ENCODE data around the gene CASZ1.

CASZ1 gene

DNA sequence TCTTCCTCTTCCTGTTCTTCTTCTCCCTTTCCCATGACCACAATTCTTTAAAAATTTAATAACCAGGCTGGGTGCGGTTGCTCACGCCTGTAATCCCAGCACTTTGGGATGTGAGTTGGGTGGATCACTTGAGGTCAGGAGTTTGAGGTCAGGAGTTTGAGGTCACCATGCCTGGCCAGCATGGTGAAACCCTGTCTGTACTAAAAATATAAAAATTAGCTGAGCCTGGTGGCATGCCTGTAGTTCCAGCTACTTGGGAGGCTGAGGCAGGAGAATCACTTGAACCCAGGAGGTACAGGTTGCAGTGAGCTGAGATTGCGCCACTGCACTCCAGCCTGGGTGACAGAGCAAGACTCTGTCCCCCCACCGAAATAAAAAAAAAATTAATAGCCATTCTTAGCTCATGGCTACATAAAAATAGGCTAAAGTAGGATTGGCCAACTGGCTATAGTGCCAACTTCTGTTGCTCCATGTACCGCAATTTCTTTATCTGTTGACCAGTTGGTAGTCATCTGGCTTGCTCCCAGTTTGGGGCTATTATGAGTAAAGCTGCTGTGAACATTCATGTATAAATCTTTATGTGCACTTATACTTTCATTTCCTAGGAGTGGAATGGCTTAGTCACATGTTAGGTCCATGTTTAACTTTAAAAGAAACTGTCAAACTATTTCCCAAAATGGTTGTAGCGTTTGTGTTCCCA is 185.4 kb downstream of the CASZ1 start:
- DNase-seq (ENCODE audit: low read depth in 2 of 2, low spot score in 1 of 2) = no peak

GRCh38 chr1:10608690-10609089 is 187.8 kb downstream of the CASZ1 start:
- DNase-seq (ENCODE audit: low read depth in 2 of 2, low spot score in 1 of 2) = no peak

- no peak for DNase-seq (ENCODE audit: low read depth in 2 of 2, low spot score in 1 of 2)
These were observed 189.2 kb downstream of the CASZ1 start for GRCh38 chr1:10607228-10607627.

- DNase-seq (ENCODE audit: low read depth in 2 of 2, low spot score in 1 of 2) = no peak
These were observed 190.4 kb downstream of the CASZ1 start for GRCh38 chr1:10606064-10606463.

GRCh38 chr1:10604966-10605365 is 191.5 kb downstream of the CASZ1 start:
- no peak for DNase-seq (ENCODE audit: low read depth in 2 of 2, low spot score in 1 of 2)

DNA sequence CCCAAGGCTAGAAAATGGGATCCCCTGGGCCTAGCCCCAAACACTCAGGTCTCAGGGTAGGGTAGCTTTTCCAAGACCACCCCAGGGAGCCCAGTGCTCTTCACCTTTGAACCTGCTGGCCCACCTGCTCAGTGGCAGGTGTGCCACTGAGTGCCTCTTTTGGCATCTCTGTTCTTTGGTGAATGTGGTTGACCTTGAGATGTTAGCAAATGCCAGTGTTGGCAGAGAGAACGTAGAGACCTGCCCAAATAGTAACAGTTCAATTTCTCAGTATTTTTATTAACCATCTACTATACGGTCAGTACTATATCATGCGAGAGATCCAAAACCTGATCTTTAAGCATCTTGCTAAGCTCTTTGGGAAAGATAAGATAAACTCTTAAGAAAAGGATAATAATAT is 193.5 kb downstream of the CASZ1 start:
- DNase-seq (ENCODE audit: low read depth in 2 of 2, low spot score in 1 of 2) = no peak

GRCh38 chr1:10601342-10602070 is 194.9 kb downstream of the CASZ1 start:
- no peak for DNase-seq (ENCODE audit: low read depth in 2 of 2, low spot score in 1 of 2)

GRCh38 chr1:10599194-10599861 is 197.1 kb downstream of the CASZ1 start:
- no peak for DNase-seq (ENCODE audit: low read depth in 2 of 2, low spot score in 1 of 2)

DNA sequence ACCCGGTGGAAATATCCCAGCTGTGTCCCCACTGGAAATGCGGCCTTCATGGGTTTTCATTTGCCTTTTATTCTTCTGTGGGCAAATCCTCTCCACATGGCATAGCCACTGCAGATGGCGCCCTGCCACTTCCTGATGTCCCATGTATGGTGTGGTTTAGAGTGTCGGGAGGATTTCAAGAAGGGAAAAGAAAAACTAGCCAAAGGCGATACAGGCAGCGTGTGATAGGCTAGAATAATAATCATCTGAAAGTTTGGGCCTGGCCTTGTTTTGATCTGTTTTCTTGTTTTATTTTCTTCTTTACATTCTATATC is 198.1 kb downstream of the CASZ1 start:
- DNase-seq (ENCODE audit: low read depth in 2 of 2, low spot score in 1 of 2) = no peak

DNA sequence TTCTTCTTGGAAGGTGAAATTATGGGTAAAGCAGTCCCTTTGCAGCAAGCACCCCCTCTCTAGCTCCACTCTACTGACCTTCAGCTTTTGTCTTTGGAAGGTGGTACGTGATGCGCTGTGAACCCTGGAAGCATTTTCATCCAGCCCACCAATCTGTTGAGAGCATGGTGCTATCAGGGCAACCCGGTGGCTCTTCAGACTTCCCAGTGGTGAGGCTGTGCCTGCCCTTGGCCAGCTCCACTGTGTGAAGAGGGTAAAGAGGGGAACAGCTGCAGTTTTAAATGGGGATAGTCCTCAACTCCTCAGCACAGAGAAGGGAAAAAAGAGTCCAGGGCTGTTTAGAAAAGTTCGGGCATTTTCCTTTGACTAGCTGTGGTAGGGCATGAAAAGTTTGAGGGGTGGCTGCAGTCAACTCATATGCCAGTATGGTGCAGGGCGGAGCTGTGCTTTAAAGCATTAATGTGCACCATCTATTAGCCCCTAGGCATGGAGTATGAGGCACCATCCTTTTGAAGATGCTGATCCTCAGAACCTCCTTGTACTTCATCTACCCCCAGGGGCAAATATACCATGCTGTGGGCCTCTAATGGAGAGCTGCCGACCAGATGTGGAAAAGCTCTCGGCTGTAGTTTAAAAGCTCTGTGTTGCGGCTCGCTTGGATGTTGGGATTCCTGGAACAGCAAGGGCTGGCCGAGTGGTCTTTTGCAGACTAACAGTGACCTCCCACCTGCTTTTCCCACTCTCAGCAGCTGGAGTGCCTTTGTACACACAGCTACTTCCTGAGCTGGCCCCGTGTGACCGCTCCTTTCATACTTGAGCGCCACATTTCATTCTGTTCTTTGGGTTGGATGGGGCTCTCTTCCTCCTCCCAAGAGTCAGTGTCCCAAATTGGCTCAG is 198.7 kb downstream of the CASZ1 start:
- DNase-seq (ENCODE audit: low read depth in 2 of 2, low spot score in 1 of 2) = no peak

DNA sequence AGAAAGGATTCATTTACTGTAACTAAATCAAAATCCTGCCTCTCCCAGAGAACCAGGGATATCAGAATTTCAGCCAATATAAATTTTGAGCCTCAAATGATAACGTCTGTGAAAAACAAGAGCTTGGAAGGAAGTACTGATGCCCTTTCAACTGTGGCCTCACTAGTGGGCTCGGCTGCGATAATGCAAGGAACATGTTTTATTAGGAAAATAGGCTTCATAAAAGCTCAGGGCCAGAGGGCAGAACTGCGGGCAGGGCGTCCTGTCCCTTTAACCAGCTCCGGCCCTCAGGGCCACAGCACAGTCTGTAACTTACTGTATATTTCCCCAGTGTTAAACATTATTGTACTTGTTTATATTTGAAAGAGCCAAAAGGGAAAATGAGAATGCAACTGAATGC is 199.7 kb downstream of the CASZ1 start:
- no peak for DNase-seq (ENCODE audit: low read depth in 2 of 2, low spot score in 1 of 2)

- DNase-seq (ENCODE audit: low read depth in 2 of 2, low spot score in 1 of 2) = no peak
These were observed 201.7 kb downstream of the CASZ1 start for GRCh38 chr1:10594595-10595223.

- no peak for DNase-seq (ENCODE audit: low read depth in 2 of 2, low spot score in 1 of 2)
These were observed 202.7 kb downstream of the CASZ1 start for GRCh38 chr1:10593750-10594149.

DNA sequence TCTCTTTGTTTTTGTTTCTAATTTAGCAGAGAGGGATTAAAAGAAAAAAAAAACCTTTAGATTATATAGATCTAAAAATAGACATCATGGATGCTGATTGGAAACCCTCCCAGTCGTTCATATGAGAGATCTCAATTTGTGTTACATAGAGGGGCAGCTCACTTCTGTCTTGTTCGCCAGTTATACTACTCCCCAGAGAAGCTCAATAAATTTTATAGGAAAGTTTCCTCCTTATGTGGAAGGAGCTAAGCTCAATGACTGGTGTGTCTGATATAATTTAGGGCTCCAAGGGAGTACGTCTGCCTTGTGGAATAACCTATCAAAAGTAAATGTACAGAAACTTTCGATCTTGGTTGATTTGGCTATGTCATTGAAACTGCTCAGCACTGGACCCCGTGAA is 204.1 kb downstream of the CASZ1 start:
- no peak for DNase-seq (ENCODE audit: low read depth in 2 of 2, low spot score in 1 of 2)

GRCh38 chr1:10591010-10591409 is 205.4 kb downstream of the CASZ1 start:
- no peak for DNase-seq (ENCODE audit: low read depth in 2 of 2, low spot score in 1 of 2)

GRCh38 chr1:10589074-10589473 is 207.4 kb downstream of the CASZ1 start:
- no peak for DNase-seq (ENCODE audit: low read depth in 2 of 2, low spot score in 1 of 2)

DNA sequence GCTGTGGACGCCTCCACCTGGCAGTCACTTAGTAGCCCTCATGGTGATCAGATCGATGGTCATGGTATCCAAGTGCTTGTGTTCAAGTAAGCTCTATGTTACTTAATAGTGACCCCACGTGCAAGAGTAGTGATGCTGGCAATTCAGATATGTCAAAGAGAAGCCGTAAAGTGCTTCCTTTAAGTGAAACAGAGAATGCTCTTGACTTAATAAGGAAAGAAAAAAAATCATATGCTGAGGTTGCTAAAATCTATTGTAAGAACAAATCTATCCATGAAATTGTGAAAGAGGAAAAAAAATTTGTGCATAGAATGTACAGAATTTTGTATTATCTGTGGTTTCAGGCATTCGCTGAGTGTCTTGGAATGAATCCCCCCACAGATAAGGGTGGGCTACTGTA is 207.8 kb downstream of the CASZ1 start:
- no peak for DNase-seq (ENCODE audit: low read depth in 2 of 2, low spot score in 1 of 2)

All from stimulated activated CD8-positive, alpha-beta memory T cell treated with anti-CD3 and anti-CD28 coated beads, Interleukin-4, amount 100 ng/mL, for 1 hour (primary cell).